ENCODE results near the gene FGF4.

The FGF4 gene

GRCh38 chr11:69734367-69734766 is 40.8 kb downstream of the FGF4 start:
- Histone ChIP-seq H3K27me3 (ENCODE audit: insufficient read depth, low read length) (no peaks in the 10 kb centered on the region), H3K4me3 (ENCODE audit: low read length) (no peak overlapping the region), H3K9ac (ENCODE audit: low read depth, low read length) (no peak overlapping the region), H3K36me3 (ENCODE audit: insufficient read depth, low read depth, low read length) (no peaks in the 10 kb centered on the region), H3K4me1 (ENCODE audit: insufficient read depth, low read length) (no peaks in the 10 kb centered on the region), H3K9me3 (ENCODE audit: insufficient read depth, low read depth, low read length) (peaks cover 9% of the 10 kb centered on the region), H3K27ac (ENCODE audit: low read length) (no peak overlapping the region)

- Histone ChIP-seq H3K9ac (ENCODE audit: low read depth, low read length) (no peak overlapping the region), H3K27ac (ENCODE audit: low read length) (no peak overlapping the region), H3K4me3 (ENCODE audit: low read length) (no peak overlapping the region), H3K9me3 (ENCODE audit: insufficient read depth, low read depth, low read length) (peaks cover 9% of the 10 kb centered on the region), H3K36me3 (ENCODE audit: insufficient read depth, low read depth, low read length) (no peaks in the 10 kb centered on the region), H3K27me3 (ENCODE audit: insufficient read depth, low read length) (no peaks in the 10 kb centered on the region), H3K4me1 (ENCODE audit: insufficient read depth, low read length) (no peaks in the 10 kb centered on the region)
These were observed 42.2 kb downstream of the FGF4 start for GRCh38 chr11:69732910-69733309.

- H3K9ac ChIP-seq (ENCODE audit: low read depth, low read length): no peak overlapping the region
- H3K4me3 ChIP-seq (ENCODE audit: low read length): no peak overlapping the region
- H3K27me3 ChIP-seq (ENCODE audit: insufficient read depth, low read length): no peaks in the 10 kb centered on the region
- H3K4me1 ChIP-seq (ENCODE audit: insufficient read depth, low read length): no peaks in the 10 kb centered on the region
- peaks cover 9% of the 10 kb centered on the region for H3K9me3 ChIP-seq (ENCODE audit: insufficient read depth, low read depth, low read length)
- no peaks in the 10 kb centered on the region for H3K36me3 ChIP-seq (ENCODE audit: insufficient read depth, low read depth, low read length)
- H3K27ac ChIP-seq (ENCODE audit: low read length): no peak overlapping the region
These were observed 44.0 kb downstream of the FGF4 start for GRCh38 chr11:69731110-69731509.

- Histone ChIP-seq H3K9ac (ENCODE audit: low read depth, low read length) (no peak overlapping the region), H3K4me3 (ENCODE audit: low read length) (no peak overlapping the region), H3K27me3 (ENCODE audit: insufficient read depth, low read length) (no peaks in the 10 kb centered on the region), H3K27ac (ENCODE audit: low read length) (no peak overlapping the region), H3K36me3 (ENCODE audit: insufficient read depth, low read depth, low read length) (no peaks in the 10 kb centered on the region), H3K9me3 (ENCODE audit: insufficient read depth, low read depth, low read length) (peaks cover 9% of the 10 kb centered on the region), H3K4me1 (ENCODE audit: insufficient read depth, low read length) (no peaks in the 10 kb centered on the region)
These were observed 44.6 kb downstream of the FGF4 start for GRCh38 chr11:69730500-69730899.

- Histone ChIP-seq H3K9me3 (ENCODE audit: insufficient read depth, low read depth, low read length) (0 out of 2 replicates have a peak, but pooled peaks cover 2% of the 10 kb centered on the region), H3K4me1 (ENCODE audit: insufficient read depth, low read length) (no peaks in the 10 kb centered on the region), H3K36me3 (ENCODE audit: insufficient read depth, low read depth, low read length) (no peaks in the 10 kb centered on the region), H3K27ac (ENCODE audit: low read length) (no peak overlapping the region), H3K4me3 (ENCODE audit: low read length) (no peak overlapping the region), H3K27me3 (ENCODE audit: insufficient read depth, low read length) (no peaks in the 10 kb centered on the region), H3K9ac (ENCODE audit: low read depth, low read length) (no peak overlapping the region)
These were observed 45.9 kb downstream of the FGF4 start for GRCh38 chr11:69729252-69729651.

GRCh38 chr11:69727266-69727665 is 47.9 kb downstream of the FGF4 start:
- no peaks in the 10 kb centered on the region for H3K36me3 ChIP-seq (ENCODE audit: insufficient read depth, low read depth, low read length)
- peaks cover under 1% of the 10 kb centered on the region; the same call in 1 of the 2 replicates for H3K27me3 ChIP-seq (ENCODE audit: insufficient read depth, low read length)
- H3K4me3 ChIP-seq (ENCODE audit: low read length): no peak overlapping the region
- no peak overlapping the region for H3K9ac ChIP-seq (ENCODE audit: low read depth, low read length)
- no peaks in the 10 kb centered on the region for H3K4me1 ChIP-seq (ENCODE audit: insufficient read depth, low read length)
- H3K9me3 ChIP-seq (ENCODE audit: insufficient read depth, low read depth, low read length): no peaks in the 10 kb centered on the region
- H3K27ac ChIP-seq (ENCODE audit: low read length): no peak overlapping the region

- no peak overlapping the region for H3K4me3 ChIP-seq (ENCODE audit: low read length)
- no peaks in the 10 kb centered on the region for H3K9me3 ChIP-seq (ENCODE audit: insufficient read depth, low read depth, low read length)
- H3K27me3 ChIP-seq (ENCODE audit: insufficient read depth, low read length): peaks cover 5% of the 10 kb centered on the region
- H3K4me1 ChIP-seq (ENCODE audit: insufficient read depth, low read length): no peaks in the 10 kb centered on the region
- no peaks in the 10 kb centered on the region for H3K36me3 ChIP-seq (ENCODE audit: insufficient read depth, low read depth, low read length)
- H3K27ac ChIP-seq (ENCODE audit: low read length): no peak overlapping the region
- H3K9ac ChIP-seq (ENCODE audit: low read depth, low read length): no peak overlapping the region
These were observed 48.7 kb downstream of the FGF4 start for GRCh38 chr11:69726481-69726880.

GRCh38 chr11:69726019-69726418 is 49.1 kb downstream of the FGF4 start:
- Histone ChIP-seq H3K9ac (ENCODE audit: low read depth, low read length) (no peak overlapping the region), H3K4me3 (ENCODE audit: low read length) (no peak overlapping the region), H3K36me3 (ENCODE audit: insufficient read depth, low read depth, low read length) (no peaks in the 10 kb centered on the region), H3K9me3 (ENCODE audit: insufficient read depth, low read depth, low read length) (no peaks in the 10 kb centered on the region), H3K4me1 (ENCODE audit: insufficient read depth, low read length) (no peaks in the 10 kb centered on the region), H3K27ac (ENCODE audit: low read length) (no peak overlapping the region), H3K27me3 (ENCODE audit: insufficient read depth, low read length) (peaks cover 10% of the 10 kb centered on the region)

- H3K36me3 ChIP-seq (ENCODE audit: insufficient read depth, low read depth, low read length): no peaks in the 10 kb centered on the region
- H3K27me3 ChIP-seq (ENCODE audit: insufficient read depth, low read length): peaks cover 42% of the 10 kb centered on the region
- no peaks in the 10 kb centered on the region for H3K4me1 ChIP-seq (ENCODE audit: insufficient read depth, low read length)
- H3K4me3 ChIP-seq (ENCODE audit: low read length): no peak overlapping the region
- H3K9ac ChIP-seq (ENCODE audit: low read depth, low read length): no peak overlapping the region
- no peaks in the 10 kb centered on the region for H3K9me3 ChIP-seq (ENCODE audit: insufficient read depth, low read depth, low read length)
- H3K27ac ChIP-seq (ENCODE audit: low read length): no peak overlapping the region
These were observed 53.4 kb downstream of the FGF4 start for GRCh38 chr11:69721745-69722144.

- Histone ChIP-seq H3K27ac (ENCODE audit: low read length) (no peak overlapping the region), H3K4me3 (ENCODE audit: low read length) (no peak overlapping the region), H3K36me3 (ENCODE audit: insufficient read depth, low read depth, low read length) (no peaks in the 10 kb centered on the region), H3K4me1 (ENCODE audit: insufficient read depth, low read length) (no peaks in the 10 kb centered on the region), H3K27me3 (ENCODE audit: insufficient read depth, low read length) (peaks cover 43% of the 10 kb centered on the region), H3K9ac (ENCODE audit: low read depth, low read length) (no peak overlapping the region), H3K9me3 (ENCODE audit: insufficient read depth, low read depth, low read length) (no peaks in the 10 kb centered on the region)
These were observed 54.0 kb downstream of the FGF4 start for GRCh38 chr11:69721106-69721505.
